Trophoblast cell (in vitro differentiated cells and primary cell): ENCODE data around the gene KCNQ2.

Source experiments
- DNase-seq, 2 donors: peaks; one replicate each; pipeline ENCODE4 v3.0.0-alpha.2; 2016
- H2AFZ ChIP-seq: 2 replicates; pipeline ENCODE4 v1.6.1; 2013; ENCODE audit warnings: low read length, moderate library complexity, mild to moderate bottlenecking; ENCODE audit not compliant: insufficient read depth, poor library complexity
- H2AK5ac ChIP-seq: 2 replicates; pipeline ENCODE4 v1.6.1; 2013; ENCODE audit warnings: mild to moderate bottlenecking, low read length
- H2BK120ac ChIP-seq: 2 replicates; pipeline ENCODE4 v1.6.1; 2013; ENCODE audit warnings: low read length, mild to moderate bottlenecking, moderate library complexity; ENCODE audit not compliant: insufficient read depth, poor library complexity
- H2BK12ac ChIP-seq: 2 replicates; pipeline ENCODE4 v1.6.1; 2013; ENCODE audit warnings: mild to moderate bottlenecking, low read length, moderate library complexity
- H2BK5ac ChIP-seq: 2 replicates; pipeline ENCODE4 v1.6.1; 2013; ENCODE audit warnings: low read length, low read depth, moderate library complexity, mild to moderate bottlenecking; ENCODE audit not compliant: poor library complexity
- H3K14ac ChIP-seq: 2 replicates; pipeline ENCODE4 v1.6.1; 2013; ENCODE audit warnings: mild to moderate bottlenecking, low read length
- H3K18ac ChIP-seq: 2 replicates; pipeline ENCODE4 v1.6.1; 2013; ENCODE audit warnings: mild to moderate bottlenecking, low read length
- H3K23ac ChIP-seq: 2 replicates; pipeline ENCODE4 v1.6.1; 2013; ENCODE audit warnings: low read length
- H3K27ac ChIP-seq: 2 replicates; pipeline ENCODE4 v1.5.1; 2013; ENCODE audit warnings: low read depth, mild to moderate bottlenecking, inconsistent platforms, low read length, moderate library complexity
- H3K27me3 ChIP-seq: 2 replicates; pipeline ENCODE4 v1.6.1; 2013; ENCODE audit warnings: inconsistent platforms, mild to moderate bottlenecking, low read length, moderate library complexity; ENCODE audit not compliant: insufficient read depth
- H3K36me3 ChIP-seq, 2 experiments: 1 replicate in 1 of 2; 2 replicates in 1 of 2; pipeline ENCODE4 v1.6.1; 2013; ENCODE audit warnings: low read length in 2 of 2, mild to moderate bottlenecking in 2 of 2, moderate library complexity in 1 of 2; ENCODE audit not compliant: insufficient read depth in 2 of 2, control insufficient read depth in 1 of 2
- H3K4ac ChIP-seq: 2 replicates; pipeline ENCODE4 v1.6.1; 2013; ENCODE audit warnings: low read depth, mild to moderate bottlenecking, low read length, moderate library complexity
- H3K4me1 ChIP-seq, 2 experiments: 1 replicate in 1 of 2; 2 replicates in 1 of 2; pipeline ENCODE4 v1.6.1; 2013; ENCODE audit warnings: low read length in 2 of 2, mild to moderate bottlenecking in 2 of 2, moderate library complexity in 1 of 2; ENCODE audit not compliant: insufficient read depth in 2 of 2, control insufficient read depth in 1 of 2
- H3K4me2 ChIP-seq: 2 replicates; pipeline ENCODE4 v1.6.1; 2013; ENCODE audit warnings: inconsistent platforms, mild to moderate bottlenecking, low read length, moderate library complexity
- H3K4me3 ChIP-seq: 2 replicates; pipeline ENCODE4 v1.5.1; 2013; ENCODE audit warnings: mild to moderate bottlenecking, low read depth, low read length, inconsistent platforms
- H3K79me1 ChIP-seq: one replicate; pipeline ENCODE4 v1.6.1; 2013; ENCODE audit warnings: low read length
- H3K79me2 ChIP-seq: 2 replicates; pipeline ENCODE4 v1.6.1; 2013; ENCODE audit warnings: low read length, mild to moderate bottlenecking; ENCODE audit not compliant: control insufficient read depth, insufficient read depth, poor library complexity
- H3K9ac ChIP-seq: 2 replicates; pipeline ENCODE4 v1.6.1; 2013; ENCODE audit warnings: mild to moderate bottlenecking, low read length
- H3K9me3 ChIP-seq: 2 replicates; pipeline ENCODE4 v1.6.1; 2013; ENCODE audit warnings: low read depth, mild to moderate bottlenecking, control low read depth, inconsistent platforms, low read length; ENCODE audit not compliant: insufficient read depth
- H4K12ac ChIP-seq: 2 replicates; pipeline ENCODE4 v1.6.1; 2013; ENCODE audit warnings: low read depth, mild to moderate bottlenecking, low read length, moderate library complexity
- H4K8ac ChIP-seq: 2 replicates; pipeline ENCODE4 v1.6.1; 2013; ENCODE audit warnings: low read depth, mild to moderate bottlenecking, low read length, moderate library complexity
- H4K91ac ChIP-seq: one replicate; pipeline ENCODE4 v1.6.1; 2013; ENCODE audit warnings: low read depth, mild to moderate bottlenecking, low read length, moderate library complexity
- WGBS: extraction: QIAGEN DNeasy Blood & Tissue Kit; methylation state at CpG from one replicate; pipeline ENCODE4 v1.1.7; 2013; ENCODE audit warnings: missing lambda C conversion rate; ENCODE audit not compliant: insufficient read length, insufficient coverage; ENCODE audit errors: extremely low coverage; 5-methylcytosine and 5-hydroxymethylcytosine counted together

Gene KCNQ2

DNA sequence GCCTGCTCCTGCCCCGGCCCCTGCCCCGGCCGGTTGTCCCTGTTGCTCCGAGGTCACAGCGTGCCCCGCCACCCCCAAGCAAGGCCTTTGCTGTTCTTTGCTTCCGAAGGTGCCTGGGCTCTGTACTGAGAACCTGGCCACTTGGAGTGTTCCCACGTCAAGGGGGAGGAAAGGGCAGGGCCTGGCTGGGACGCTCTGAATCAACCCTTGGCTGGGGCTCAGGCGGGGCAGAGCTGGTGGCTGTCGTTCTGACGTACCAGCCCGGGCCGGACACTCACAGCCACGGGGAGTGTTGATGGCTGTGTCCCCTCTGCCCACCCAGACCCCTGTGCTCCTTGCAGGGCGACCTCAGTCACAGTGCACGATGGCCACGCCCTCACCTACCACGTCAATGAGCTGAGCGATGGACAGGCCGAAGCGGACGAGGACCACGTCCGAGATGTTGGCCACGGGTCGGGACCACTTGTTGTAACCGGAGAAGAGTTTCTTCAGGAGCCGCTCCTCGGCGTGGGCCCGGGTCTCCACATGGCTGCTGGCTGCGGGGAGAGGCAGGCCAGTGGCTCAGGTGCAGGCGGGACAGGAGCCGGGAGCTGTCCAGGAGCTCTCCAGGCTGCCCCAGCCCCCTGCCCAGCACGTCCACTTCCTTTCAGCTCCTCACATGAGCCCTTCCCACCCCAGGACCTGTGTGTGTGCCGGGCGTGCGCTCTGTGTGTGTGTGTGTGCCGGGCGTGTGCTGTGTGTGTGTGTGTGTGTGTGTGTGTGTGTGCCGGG, 113.1 kb downstream of the KCNQ2 start:
- H3K4me2 ChIP-seq: no peak overlapping the region
- no peaks in the 10 kb centered on the region for H3K79me1 ChIP-seq
- no peak overlapping the region for H2BK12ac ChIP-seq
- H3K14ac ChIP-seq: no peak overlapping the region
- no peak overlapping the region for H4K12ac ChIP-seq
- H2BK5ac ChIP-seq: no peak overlapping the region
- no CpG with 5 or more reads among the region's 42 CpGs for WGBS
- no peak for DNase-seq
- no peak overlapping the region for H2AFZ ChIP-seq
- H4K8ac ChIP-seq: no peak overlapping the region
- H3K27ac ChIP-seq: no peak overlapping the region
- H3K79me2 ChIP-seq: no peaks in the 10 kb centered on the region
- peaks cover 20% of the 10 kb centered on the region for H3K27me3 ChIP-seq
- no peak overlapping the region for H3K9ac ChIP-seq
- no peak overlapping the region for H4K91ac ChIP-seq
- H3K23ac ChIP-seq: no peak overlapping the region
- H3K4ac ChIP-seq: no peak overlapping the region
- H2BK120ac ChIP-seq: no peak overlapping the region
- H3K18ac ChIP-seq: no peak overlapping the region
- no peak overlapping the region for H3K4me3 ChIP-seq
- H2AK5ac ChIP-seq: no peak overlapping the region
- H3K4me1 ChIP-seq: no peaks in the 10 kb centered on the region
- peaks cover 13% of the 10 kb centered on the region for H3K9me3 ChIP-seq
- H3K36me3 ChIP-seq: no peaks in the 10 kb centered on the region

DNA sequence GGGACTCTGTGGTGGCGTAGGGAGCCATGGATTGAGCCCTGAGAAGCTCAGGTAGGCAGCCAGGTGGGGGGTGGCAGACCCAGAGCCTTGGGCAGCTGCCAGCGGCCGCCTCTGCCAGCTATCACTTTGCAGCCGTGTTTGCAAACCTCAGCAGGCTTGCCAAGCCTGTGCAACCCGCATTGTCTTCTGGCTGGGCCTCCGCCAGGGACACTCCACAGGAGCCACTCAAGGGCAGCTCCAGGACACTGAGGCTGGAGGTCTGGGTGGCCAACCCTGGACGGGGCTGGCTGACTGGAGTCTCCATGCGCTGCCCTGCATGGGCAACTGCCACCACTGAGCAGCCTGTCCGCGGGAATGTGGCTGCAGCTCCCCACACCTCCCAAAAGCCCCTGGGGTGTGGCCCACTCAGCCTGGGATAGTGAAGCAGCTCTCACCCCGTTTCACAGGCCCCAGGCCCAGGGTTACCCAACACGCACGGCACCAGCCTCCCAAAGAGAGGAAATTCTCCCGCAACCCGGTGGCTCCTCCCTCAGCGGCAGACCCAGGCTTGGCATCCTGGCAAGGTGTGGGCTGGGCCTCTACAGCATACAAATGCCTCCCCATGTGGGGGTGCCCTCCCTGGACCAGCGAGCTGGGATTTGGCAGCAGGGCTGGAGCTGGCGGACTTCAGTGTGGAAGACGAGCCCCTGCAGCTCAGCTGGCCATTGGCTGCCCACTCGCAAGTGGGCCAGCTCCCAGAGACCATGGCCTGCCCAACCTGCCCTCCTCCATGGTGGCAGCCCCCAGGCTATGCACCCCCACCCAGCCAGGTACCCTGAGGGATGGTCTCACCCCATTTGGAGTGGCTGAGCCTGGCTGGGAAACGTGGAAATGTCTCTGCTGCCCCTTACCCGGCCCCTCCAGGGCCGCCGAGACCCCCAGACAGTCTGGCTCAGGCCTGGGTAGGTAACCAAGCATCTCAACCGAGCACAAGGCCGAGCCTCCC, 114.2 kb downstream of the KCNQ2 start:
- Histone ChIP-seq H4K91ac (no peak overlapping the region), H3K27ac (no peak overlapping the region), H3K18ac (no peak overlapping the region), H2BK5ac (no peak overlapping the region), H3K4me1 (no peaks in the 10 kb centered on the region), H3K27me3 (peaks cover 20% of the 10 kb centered on the region), H2BK120ac (no peak overlapping the region), H3K36me3 (no peaks in the 10 kb centered on the region), H3K9me3 (peaks cover 13% of the 10 kb centered on the region), H3K79me2 (no peaks in the 10 kb centered on the region), H3K4me3 (no peak overlapping the region), H3K4ac (no peak overlapping the region), H3K4me2 (no peak overlapping the region), H3K9ac (no peak overlapping the region), H4K8ac (no peak overlapping the region), H2AK5ac (no peak overlapping the region), H2AFZ (no peak overlapping the region), H3K14ac (no peak overlapping the region), H2BK12ac (no peak overlapping the region), H4K12ac (no peak overlapping the region), H3K79me1 (no peaks in the 10 kb centered on the region), H3K23ac (no peak overlapping the region)
- no peak for DNase-seq
- no CpG with 5 or more reads among the region's 26 CpGs for WGBS

DNA sequence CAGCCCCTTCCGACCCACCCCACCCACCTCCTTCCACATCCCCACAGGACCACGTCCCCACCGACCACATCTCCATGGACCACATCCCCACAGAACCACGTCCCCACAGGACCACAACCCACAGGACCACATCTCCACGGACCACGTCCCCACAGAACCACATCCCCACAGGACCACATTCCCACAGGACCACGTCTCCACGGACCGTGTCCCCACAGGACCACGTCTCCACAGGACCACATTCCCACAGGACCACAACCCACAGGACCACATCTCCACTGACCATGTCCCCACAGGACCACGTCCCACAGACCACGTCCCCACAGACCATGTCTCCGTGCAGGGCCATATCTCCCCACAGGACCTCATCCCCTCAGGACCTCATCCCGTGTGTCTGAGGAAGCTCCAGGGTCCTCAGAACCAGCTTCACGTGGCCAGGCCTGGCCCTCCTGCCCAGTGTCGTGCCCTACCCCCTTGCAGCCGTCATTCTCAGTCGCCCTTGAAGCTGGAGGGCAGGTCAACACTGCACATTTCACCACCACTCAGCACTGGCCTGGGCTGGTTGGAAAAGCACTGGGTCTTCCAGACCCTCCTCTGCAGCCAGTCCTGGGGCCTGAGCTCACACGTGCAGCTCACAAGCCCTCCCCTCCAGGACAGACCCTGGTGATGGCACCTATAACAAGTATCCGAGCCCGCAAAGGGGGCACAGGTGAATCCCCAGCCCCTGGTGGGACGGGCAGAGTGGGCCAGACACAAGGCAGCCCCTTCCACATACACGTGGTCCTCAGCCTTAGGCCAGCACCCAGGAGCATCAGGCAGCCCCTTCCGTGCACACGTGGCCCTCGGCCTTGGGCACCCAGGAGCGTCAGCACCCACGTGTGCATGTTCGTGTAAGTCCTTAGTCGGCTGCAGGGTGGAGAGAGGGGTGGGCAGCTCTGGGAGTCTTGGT, 115.2 kb downstream of the KCNQ2 start:
- no peaks in the 10 kb centered on the region for H3K79me1 ChIP-seq
- no peak overlapping the region for H3K4me2 ChIP-seq
- H2BK12ac ChIP-seq: no peak overlapping the region
- no peak overlapping the region for H3K4me3 ChIP-seq
- H2BK5ac ChIP-seq: no peak overlapping the region
- H4K12ac ChIP-seq: no peak overlapping the region
- WGBS: no CpG with 5 or more reads among the region's 30 CpGs
- H3K79me2 ChIP-seq: no peaks in the 10 kb centered on the region
- H3K9ac ChIP-seq: no peak overlapping the region
- H2BK120ac ChIP-seq: no peak overlapping the region
- H3K27ac ChIP-seq: no peak overlapping the region
- no peak overlapping the region for H3K14ac ChIP-seq
- peaks cover 20% of the 10 kb centered on the region for H3K27me3 ChIP-seq
- no peak overlapping the region for H4K91ac ChIP-seq
- H3K23ac ChIP-seq: no peak overlapping the region
- no peak for DNase-seq
- H3K9me3 ChIP-seq: peaks cover 13% of the 10 kb centered on the region
- no peak overlapping the region for H2AFZ ChIP-seq
- no peaks in the 10 kb centered on the region for H3K36me3 ChIP-seq
- no peak overlapping the region for H2AK5ac ChIP-seq
- no peak overlapping the region for H3K18ac ChIP-seq
- no peaks in the 10 kb centered on the region for H3K4me1 ChIP-seq
- no peak overlapping the region for H3K4ac ChIP-seq
- H4K8ac ChIP-seq: no peak overlapping the region

DNA sequence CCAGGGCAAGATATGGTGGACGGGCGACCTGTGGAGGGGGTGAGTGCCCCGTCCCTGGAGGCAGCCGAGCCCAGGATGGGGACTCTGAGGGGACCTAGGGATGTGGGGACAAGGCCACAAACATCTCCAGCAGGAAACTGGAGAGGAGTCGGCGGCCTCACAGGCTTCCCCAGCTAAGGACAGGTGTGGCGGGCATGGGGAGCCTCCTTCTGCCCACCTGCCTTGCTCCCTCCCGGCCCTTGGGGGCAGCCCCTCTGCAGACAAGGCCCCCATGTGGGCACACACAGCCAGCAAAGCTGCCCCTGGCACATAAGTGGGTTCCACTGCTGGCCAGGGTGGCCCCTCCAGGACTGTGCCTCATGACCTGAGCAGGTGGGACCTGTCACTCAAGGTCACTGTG, 115.9 kb downstream of the KCNQ2 start:
- Histone ChIP-seq H3K9me3 (peaks cover 13% of the 10 kb centered on the region), H3K27ac (no peak overlapping the region), H3K4me3 (no peak overlapping the region), H3K23ac (no peak overlapping the region), H2BK120ac (no peak overlapping the region), H4K8ac (no peak overlapping the region), H4K91ac (no peak overlapping the region), H2AK5ac (no peak overlapping the region), H2BK12ac (no peak overlapping the region), H3K27me3 (peaks cover 14% of the 10 kb centered on the region), H3K36me3 (no peaks in the 10 kb centered on the region), H3K79me1 (no peaks in the 10 kb centered on the region), H3K18ac (no peak overlapping the region), H3K9ac (no peak overlapping the region), H3K79me2 (no peaks in the 10 kb centered on the region), H3K14ac (no peak overlapping the region), H2AFZ (no peak overlapping the region), H3K4me1 (no peaks in the 10 kb centered on the region), H3K4ac (no peak overlapping the region), H2BK5ac (no peak overlapping the region), H4K12ac (no peak overlapping the region), H3K4me2 (no peak overlapping the region)
- DNase-seq: no peak
- no CpG with 5 or more reads among the region's 8 CpGs for WGBS
